ENCODE measurements around the gene RSPO4. TPM values are rescaled to one million over a fixed set of nuclear protein-coding genes. Genes with fewer than 3 reads are reported as not detected.

Gene RSPO4
- total RNA-seq, 3 donors from 2014 or later (not counting 1 experiment from before 2014, with no cell fraction given), result 0.09 to 0.70 (median 0.53) TPM

DNA sequence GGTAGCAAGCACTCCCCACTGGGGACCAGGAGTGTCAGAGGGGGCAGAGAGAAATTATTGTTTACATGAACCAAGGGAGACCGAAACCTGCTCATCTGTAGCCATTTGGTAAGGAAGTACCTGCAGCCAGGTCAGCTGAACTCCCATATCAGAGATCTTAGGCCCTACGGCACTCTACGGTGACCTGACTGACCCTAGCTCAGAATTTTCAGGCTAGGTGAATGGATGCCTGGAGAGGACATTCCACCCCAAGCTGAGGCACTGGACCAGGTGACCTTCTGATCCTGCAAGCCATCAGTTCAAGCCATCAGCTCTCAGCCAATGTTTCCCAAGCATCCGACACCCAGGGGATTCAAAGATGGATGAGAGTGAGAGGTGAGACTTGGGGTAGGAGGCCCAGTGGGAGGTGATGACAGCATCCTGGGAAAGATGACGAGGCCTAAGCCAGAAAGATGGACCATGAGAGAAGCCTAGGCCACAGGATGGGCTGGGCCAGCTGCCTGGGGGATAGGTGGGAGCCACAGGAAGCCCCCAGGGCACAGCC is 88.7 kb downstream of the RSPO4 start:
- H3K27me3 ChIP-seq (ENCODE audit: control insufficient read depth, insufficient read depth, low read length), result no peaks in the 10 kb centered on the region
- no peak for ATAC-seq
- no peak overlapping the region for H3K4me3 ChIP-seq (ENCODE audit: low read length)
- Mint-ChIP-seq H3K27ac (no peak overlapping the region), H3K27me3 (ENCODE audit: low read depth in 2 of 2) (peaks cover 0 to 10% of the 10 kb centered on the region in 2 donors), H3K36me3 (no peaks in the 10 kb centered on the region), H3K4me1 (peaks cover 0 to 10% of the 10 kb centered on the region in 2 donors), H3K4me3 (no peak overlapping the region), H3K9me3 (no peaks in the 10 kb centered on the region)
- no peaks in the 10 kb centered on the region for H3K9me3 ChIP-seq (ENCODE audit: control insufficient read depth, insufficient read depth, low read length)
- H3K27ac ChIP-seq (ENCODE audit: low read length), result no peak overlapping the region
- no peaks in the 10 kb centered on the region for H3K4me1 ChIP-seq (ENCODE audit: control insufficient read depth, insufficient read depth, low read length)
- 83% methylated on average over 5 of the region's 5 CpGs for WGBS (ENCODE audit: insufficient coverage)
- TF ChIP-seq, protein P1, sequence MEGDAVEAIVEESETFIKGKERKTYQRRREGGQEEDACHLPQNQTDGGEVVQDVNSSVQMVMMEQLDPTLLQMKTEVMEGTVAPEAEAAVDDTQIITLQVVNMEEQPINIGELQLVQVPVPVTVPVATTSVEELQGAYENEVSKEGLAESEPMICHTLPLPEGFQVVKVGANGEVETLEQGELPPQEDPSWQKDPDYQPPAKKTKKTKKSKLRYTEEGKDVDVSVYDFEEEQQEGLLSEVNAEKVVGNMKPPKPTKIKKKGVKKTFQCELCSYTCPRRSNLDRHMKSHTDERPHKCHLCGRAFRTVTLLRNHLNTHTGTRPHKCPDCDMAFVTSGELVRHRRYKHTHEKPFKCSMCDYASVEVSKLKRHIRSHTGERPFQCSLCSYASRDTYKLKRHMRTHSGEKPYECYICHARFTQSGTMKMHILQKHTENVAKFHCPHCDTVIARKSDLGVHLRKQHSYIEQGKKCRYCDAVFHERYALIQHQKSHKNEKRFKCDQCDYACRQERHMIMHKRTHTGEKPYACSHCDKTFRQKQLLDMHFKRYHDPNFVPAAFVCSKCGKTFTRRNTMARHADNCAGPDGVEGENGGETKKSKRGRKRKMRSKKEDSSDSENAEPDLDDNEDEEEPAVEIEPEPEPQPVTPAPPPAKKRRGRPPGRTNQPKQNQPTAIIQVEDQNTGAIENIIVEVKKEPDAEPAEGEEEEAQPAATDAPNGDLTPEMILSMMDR (IDR thresholded peaks at IDR 0.05), result no peak
- intact Hi-C loops (cut with micrococcal nuclease), result no loop called here
- H3K36me3 ChIP-seq (ENCODE audit: control insufficient read depth, insufficient read depth, low read length), result no peaks in the 10 kb centered on the region
- no peak for DNase-seq

- ATAC-seq (no peak), DNase-seq (peak in 1 of 2 donors; percentile 37)
- intact Hi-C loops (cut with micrococcal nuclease), result no loop called here
- H3K36me3 ChIP-seq (ENCODE audit: control insufficient read depth, insufficient read depth, low read length), result no peaks in the 10 kb centered on the region
- H3K4me3 ChIP-seq (ENCODE audit: low read length), result no peak overlapping the region
- no peak overlapping the region for H3K27ac Mint-ChIP-seq
- 87% methylated on average over 5 of the region's 5 CpGs for WGBS (ENCODE audit: insufficient coverage)
- no peaks in the 10 kb centered on the region for H3K9me3 Mint-ChIP-seq
- H3K27ac ChIP-seq (ENCODE audit: low read length), result no peak overlapping the region
- TF ChIP-seq, protein P1 (IDR thresholded peaks at IDR 0.05), result no peak
- H3K9me3 ChIP-seq (ENCODE audit: control insufficient read depth, insufficient read depth, low read length), result no peaks in the 10 kb centered on the region
- peaks cover 0 to 10% of the 10 kb centered on the region in 2 donors for H3K4me1 Mint-ChIP-seq
- H3K27me3 Mint-ChIP-seq (ENCODE audit: low read depth in 2 of 2), result peaks cover 0 to 10% of the 10 kb centered on the region in 2 donors
- H3K36me3 Mint-ChIP-seq, result no peaks in the 10 kb centered on the region
- no peaks in the 10 kb centered on the region for H3K4me1 ChIP-seq (ENCODE audit: control insufficient read depth, insufficient read depth, low read length)
- H3K27me3 ChIP-seq (ENCODE audit: control insufficient read depth, insufficient read depth, low read length), result no peaks in the 10 kb centered on the region
- no peak overlapping the region for H3K4me3 Mint-ChIP-seq
Measured at GRCh38 chr20:911882-912600, 90.1 kb downstream of the RSPO4 start.

GRCh38 chr20:910870-911770 is 91.0 kb downstream of the RSPO4 start:
- no peak for DNase-seq
- no peak overlapping the region for H3K27ac Mint-ChIP-seq
- H3K27me3 Mint-ChIP-seq (ENCODE audit: low read depth in 2 of 2), result peaks cover 0 to 10% of the 10 kb centered on the region in 2 donors
- ATAC-seq, result no peak
- Histone ChIP-seq H3K27ac (ENCODE audit: low read length) (no peak overlapping the region), H3K4me3 (ENCODE audit: low read length) (no peak overlapping the region), H3K4me1 (ENCODE audit: control insufficient read depth, insufficient read depth, low read length) (no peaks in the 10 kb centered on the region), H3K36me3 (ENCODE audit: control insufficient read depth, insufficient read depth, low read length) (no peaks in the 10 kb centered on the region), H3K27me3 (ENCODE audit: control insufficient read depth, insufficient read depth, low read length) (no peaks in the 10 kb centered on the region), H3K9me3 (ENCODE audit: control insufficient read depth, insufficient read depth, low read length) (no peaks in the 10 kb centered on the region)
- no peaks in the 10 kb centered on the region for H3K36me3 Mint-ChIP-seq
- H3K4me1 Mint-ChIP-seq, result peaks cover 0 to 6% of the 10 kb centered on the region in 2 donors
- 77% methylated on average over 12 of the region's 12 CpGs for WGBS (ENCODE audit: insufficient coverage)
- no peak overlapping the region for H3K4me3 Mint-ChIP-seq
- TF ChIP-seq, protein P1 (IDR thresholded peaks at IDR 0.05), result no peak
- no peaks in the 10 kb centered on the region for H3K9me3 Mint-ChIP-seq
- intact Hi-C loops (cut with micrococcal nuclease), result no loop called here

Measured in natural killer cell (primary cell).